Stimulated activated naive CD8-positive, alpha-beta T cell treated with anti-CD3 and anti-CD28 coated beads, Interleukin-15, amount 100 ng/mL, for 72 hours (primary cell): ENCODE results near the gene PDZD11.
A peak's percentile ranks its signal among the peaks of the same experiment; 100 is the strongest.
"Not testable (repeated sequence)": the region's sequence is repeated elsewhere in the genome, so short reads cannot be mapped to it uniquely, and the experiment has no call there.

Experiments used
- ATAC-seq: fragments of 150-1000 bp; cut with Tn5 transposase; 2 replicates; pipeline ENCODE4 v1.10.0; 2021; ENCODE audit warnings: mild to moderate bottlenecking, moderate library complexity
- DNase-seq, 2 donors: peaks; one replicate each; pipeline ENCODE4 v3.0.0; 2021 to 2022
- H3K27ac Mint-ChIP-seq, 2 donors: one replicate each; pipeline ENCODE4 v1.8.0; 2022; ENCODE audit warnings: mild to moderate bottlenecking in 2 of 2, mixed read lengths in 2 of 2, moderate library complexity in 2 of 2
- H3K27me3 Mint-ChIP-seq: one replicate; pipeline ENCODE4 v1.8.0; 2022; ENCODE audit warnings: mixed read lengths
- H3K4me1 Mint-ChIP-seq: one replicate; pipeline ENCODE4 v1.8.0; 2022; ENCODE audit warnings: mild to moderate bottlenecking, mixed read lengths
- H3K4me3 Mint-ChIP-seq, 2 donors: one replicate each; pipeline ENCODE4 v1.8.0; 2022; ENCODE audit warnings: mild to moderate bottlenecking in 2 of 2, mixed read lengths in 2 of 2, moderate library complexity in 1 of 2
- H3K9me3 Mint-ChIP-seq, 2 donors: one replicate each; pipeline ENCODE4 v1.8.0; 2022; ENCODE audit warnings: mixed read lengths in 2 of 2

PDZD11 gene

DNA sequence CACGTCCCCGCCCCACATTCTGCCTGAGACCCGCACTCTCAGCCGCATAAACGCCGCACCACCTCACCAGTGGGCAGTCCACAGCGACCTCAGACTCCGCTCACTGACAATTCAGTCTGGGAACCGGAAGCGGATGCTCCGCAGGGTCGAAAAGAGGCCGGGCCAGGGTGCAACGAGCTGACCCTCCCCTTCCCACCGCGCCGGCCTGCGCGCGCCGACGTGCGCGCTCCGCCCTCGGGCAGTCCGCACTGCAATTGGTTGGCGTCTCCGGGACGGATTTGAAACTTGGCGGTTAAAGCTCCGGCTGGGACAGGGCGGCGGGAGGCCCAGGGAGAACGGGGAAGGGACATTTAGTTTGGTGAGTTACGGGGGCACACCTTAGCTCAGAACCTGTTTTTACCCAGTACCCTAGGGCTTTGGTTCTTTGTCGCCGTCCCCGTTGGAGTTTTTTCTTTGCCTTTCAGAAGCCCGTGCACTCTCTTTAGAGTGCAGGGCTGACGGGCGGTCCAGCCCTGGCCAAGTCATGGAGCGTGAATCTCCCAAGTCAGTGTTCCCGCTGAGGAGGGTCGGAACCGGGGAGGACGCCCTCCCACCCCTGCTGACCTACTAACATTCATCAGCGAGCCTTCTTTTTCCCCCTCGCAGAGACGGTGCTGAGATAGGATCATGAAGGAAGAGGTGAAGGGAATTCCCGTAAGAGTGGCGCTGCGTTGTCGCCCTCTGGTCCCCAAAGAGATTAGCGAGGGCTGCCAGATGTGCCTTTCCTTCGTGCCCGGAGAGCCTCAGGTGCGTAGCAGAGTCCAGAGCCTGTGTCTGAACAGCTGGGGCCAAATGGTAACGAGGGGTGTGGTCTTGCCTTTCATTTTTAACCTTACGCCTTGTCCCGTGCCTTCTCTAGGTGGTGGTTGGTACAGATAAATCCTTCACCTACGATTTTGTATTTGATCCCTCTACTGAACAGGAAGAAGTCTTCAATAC, at the start of gene PDZD11, which contains the start of gene KIF4A:
TSS of gene PDZD11 (minus strand) at position 135 of the 978 bp plus-strand sequence. CDS start 586 bp downstream, outside the sequence.
TSS of gene KIF4A (plus strand) at position 312 of the 978 bp plus-strand sequence. CDS start at position 667, 355 bp downstream.
- peak; percentile 99 for ATAC-seq
- H3K4me1 Mint-ChIP-seq, result peaks cover 9% of the 10 kb centered on the region
- no peaks in the 10 kb centered on the region for H3K27me3 Mint-ChIP-seq
- DNase-seq, result peak; percentile 75 to 85
- peak within 1 kb of the TSS; percentile 92 to 96 for H3K27ac Mint-ChIP-seq
- H3K9me3 Mint-ChIP-seq, result no peaks in the 10 kb centered on the region
- H3K4me3 Mint-ChIP-seq, result peak within 1 kb of the TSS; percentile 91 to 92

- DNase-seq, result no peak
- Mint-ChIP-seq H3K4me3 (no peak overlapping the region), H3K27ac (no peak overlapping the region), H3K4me1 (peaks cover 18% of the 10 kb centered on the region), H3K9me3 (no peaks in the 10 kb centered on the region), H3K27me3 (no peaks in the 10 kb centered on the region)
- ATAC-seq, result no peak
These were observed 48.6 kb upstream of the PDZD11 start for GRCh38 chrX:70338290-70338689.

DNA sequence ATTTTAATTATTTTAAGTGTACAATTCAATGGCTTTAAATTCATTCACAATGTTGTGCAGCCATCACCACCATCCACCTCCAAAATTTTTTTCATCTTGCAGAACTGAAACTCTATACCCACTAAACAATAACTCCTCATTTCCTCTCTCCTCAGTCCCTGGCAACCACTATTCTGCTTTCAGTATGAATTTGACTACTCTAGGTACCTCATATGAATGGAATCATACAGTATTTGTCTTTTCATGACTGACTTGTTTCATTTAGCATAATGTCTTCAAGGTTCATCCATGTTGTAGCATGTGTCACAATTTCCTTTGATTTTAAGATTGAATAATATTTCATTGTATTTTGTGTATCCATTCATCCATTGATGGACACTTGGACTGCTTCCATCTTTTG, 47.0 kb upstream of the PDZD11 start:
- H3K27me3 Mint-ChIP-seq, result no peaks in the 10 kb centered on the region
- H3K4me3 Mint-ChIP-seq, result no peak overlapping the region
- ATAC-seq (peak; percentile 100), DNase-seq (peak in 1 of 2 donors; percentile 19)
- no peaks in the 10 kb centered on the region for H3K9me3 Mint-ChIP-seq
- peaks cover 18% of the 10 kb centered on the region for H3K4me1 Mint-ChIP-seq
- peak overlapping the region; percentile 28 to 69 for H3K27ac Mint-ChIP-seq

DNA sequence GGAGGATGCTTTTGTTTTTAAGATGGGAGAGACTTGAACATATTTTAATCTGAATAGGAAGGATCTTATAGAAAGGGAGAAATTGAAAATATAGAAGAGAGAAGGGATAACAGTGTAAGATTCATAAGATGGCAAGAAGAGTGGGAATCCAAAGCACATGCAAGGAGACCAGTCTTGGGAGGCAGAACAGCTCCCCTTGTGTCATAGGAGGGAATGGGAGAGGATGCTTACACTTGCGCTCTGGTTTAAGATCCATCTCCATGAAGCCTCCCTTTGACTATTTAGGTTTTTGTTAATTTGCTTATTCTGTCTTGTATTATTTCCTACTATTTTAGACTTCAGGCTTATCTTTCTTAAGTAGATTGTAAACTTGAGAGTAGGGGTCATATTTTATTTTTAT, 42.9 kb upstream of the PDZD11 start:
- H3K9me3 Mint-ChIP-seq, result no peaks in the 10 kb centered on the region
- H3K27me3 Mint-ChIP-seq, result no peaks in the 10 kb centered on the region
- H3K27ac Mint-ChIP-seq, result no peak overlapping the region
- no peak for ATAC-seq
- H3K4me3 Mint-ChIP-seq, result no peak overlapping the region
- peaks cover 18% of the 10 kb centered on the region for H3K4me1 Mint-ChIP-seq
- no peak for DNase-seq

DNA sequence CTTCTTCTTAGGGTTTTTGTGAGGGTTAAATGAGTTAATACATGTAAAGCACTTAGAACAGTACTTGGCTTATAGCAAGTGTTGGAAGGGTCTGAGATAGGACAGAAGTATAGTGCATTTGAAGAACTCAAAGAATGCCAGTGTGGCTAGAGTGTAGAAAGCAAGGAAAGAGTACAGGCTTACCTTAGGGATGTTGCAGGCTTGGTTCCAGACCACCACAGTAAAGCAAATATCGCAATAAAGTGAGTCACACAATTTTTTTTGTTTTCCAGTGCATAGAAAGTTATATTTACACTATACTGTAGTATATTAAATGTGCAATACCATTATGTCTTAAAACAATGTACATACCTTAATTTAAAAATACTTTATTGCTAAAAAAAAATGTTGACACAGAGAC, 41.4 kb upstream of the PDZD11 start:
- H3K9me3 Mint-ChIP-seq, result no peaks in the 10 kb centered on the region
- H3K4me1 Mint-ChIP-seq, result peaks cover 7% of the 10 kb centered on the region
- no peaks in the 10 kb centered on the region for H3K27me3 Mint-ChIP-seq
- no peak overlapping the region for H3K27ac Mint-ChIP-seq
- ATAC-seq (no peak), DNase-seq (no peak)
- no peak overlapping the region for H3K4me3 Mint-ChIP-seq

DNA sequence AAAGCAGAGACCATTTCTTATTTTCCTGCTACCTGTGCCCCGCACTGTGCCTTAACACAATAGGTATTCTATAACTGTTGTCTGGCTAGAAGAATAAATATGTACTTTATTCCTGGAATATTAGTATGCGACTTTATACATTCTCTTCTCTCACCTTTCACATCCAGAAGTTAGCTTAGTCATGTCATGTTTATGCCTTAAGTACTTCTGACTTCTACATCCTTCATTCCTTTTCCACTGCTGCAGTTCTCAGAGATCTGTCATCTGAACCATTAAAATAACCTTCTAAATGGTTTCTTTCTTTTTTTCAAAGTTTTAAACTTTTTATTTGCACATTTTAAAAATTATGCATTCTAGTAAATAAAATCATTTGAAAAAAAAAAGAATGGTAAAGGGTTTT, 34.6 kb upstream of the PDZD11 start:
- no peak for ATAC-seq

GRCh38 chrX:70323628-70324027, 33.9 kb upstream of the PDZD11 start:
- not testable (repeated sequence) for H3K4me3 Mint-ChIP-seq, H3K27ac Mint-ChIP-seq, DNase-seq, H3K27me3 Mint-ChIP-seq, H3K9me3 Mint-ChIP-seq, H3K4me1 Mint-ChIP-seq, ATAC-seq

More for the DNA sequence above, 34.6 kb upstream of the PDZD11 start:
- DNase-seq, result no peak
- Mint-ChIP-seq H3K27ac (no peak overlapping the region), H3K4me3 (no peak overlapping the region), H3K9me3 (no peaks in the 10 kb centered on the region), H3K4me1 (no peaks in the 10 kb centered on the region), H3K27me3 (no peaks in the 10 kb centered on the region)

- Mint-ChIP-seq H3K27ac (peak overlapping the region in 1 of 2 donors; percentile 30), H3K4me1 (no peaks in the 10 kb centered on the region), H3K9me3 (no peaks in the 10 kb centered on the region), H3K27me3 (no peaks in the 10 kb centered on the region), H3K4me3 (no peak overlapping the region)
- DNase-seq (no peak), ATAC-seq (no peak)
These were observed 33.1 kb upstream of the PDZD11 start for GRCh38 chrX:70322784-70323183.

- no peak for DNase-seq
- Mint-ChIP-seq H3K9me3 (no peaks in the 10 kb centered on the region), H3K27ac (no peak overlapping the region), H3K27me3 (no peaks in the 10 kb centered on the region), H3K4me1 (no peaks in the 10 kb centered on the region), H3K4me3 (no peak overlapping the region)
- no peak for ATAC-seq
These were observed 23.8 kb upstream of the PDZD11 start for GRCh38 chrX:70313503-70313902.

GRCh38 chrX:70301716-70302115, 12.0 kb upstream of the PDZD11 start:
- DNase-seq (no peak), ATAC-seq (no peak)
- Mint-ChIP-seq H3K27ac (no peak overlapping the region), H3K4me3 (no peak overlapping the region), H3K27me3 (no peaks in the 10 kb centered on the region), H3K9me3 (no peaks in the 10 kb centered on the region), H3K4me1 (no peaks in the 10 kb centered on the region)

GRCh38 chrX:70293621-70294020, 3.9 kb upstream of the PDZD11 start:
- H3K4me3 Mint-ChIP-seq, result no peak overlapping the region
- H3K4me1 Mint-ChIP-seq, result peaks cover 9% of the 10 kb centered on the region
- no peaks in the 10 kb centered on the region for H3K9me3 Mint-ChIP-seq
- DNase-seq, result no peak
- H3K27ac Mint-ChIP-seq, result no peak overlapping the region
- no peaks in the 10 kb centered on the region for H3K27me3 Mint-ChIP-seq
- ATAC-seq, result no peak

DNA sequence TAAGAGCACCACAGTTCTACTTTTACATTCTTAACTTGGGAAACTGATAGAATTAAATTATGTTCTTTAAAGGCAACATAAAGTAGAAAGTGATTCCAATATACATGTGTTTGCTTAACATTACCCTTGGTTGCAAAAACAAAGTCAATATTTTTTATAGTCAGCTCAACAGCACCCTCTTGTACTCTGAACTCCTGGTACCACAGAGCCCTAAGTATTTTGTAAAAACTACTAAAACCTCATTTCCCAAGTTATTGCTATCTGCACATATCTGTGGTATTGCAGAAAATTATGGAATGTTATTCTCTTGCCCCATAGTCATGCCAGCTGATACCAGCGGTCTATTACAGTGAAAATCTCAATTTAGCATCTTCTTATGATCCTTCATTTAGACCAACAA, 3.1 kb upstream of the PDZD11 start:
- DNase-seq (no peak), ATAC-seq (no peak)
- Mint-ChIP-seq H3K4me1 (peaks cover 9% of the 10 kb centered on the region), H3K4me3 (no peak overlapping the region), H3K27ac (no peak overlapping the region), H3K27me3 (no peaks in the 10 kb centered on the region), H3K9me3 (no peaks in the 10 kb centered on the region)

- ATAC-seq (no peak), DNase-seq (no peak)
- H3K4me3 Mint-ChIP-seq, result peak overlapping the region; percentile 91 to 92
- peak overlapping the region; percentile 34 to 92 for H3K27ac Mint-ChIP-seq
- H3K4me1 Mint-ChIP-seq, result peaks cover 9% of the 10 kb centered on the region
- H3K9me3 Mint-ChIP-seq, result no peaks in the 10 kb centered on the region
- no peaks in the 10 kb centered on the region for H3K27me3 Mint-ChIP-seq
These were observed 447 bp downstream of the PDZD11 start for GRCh38 chrX:70289168-70289792.

- no peak for DNase-seq
- H3K4me1 Mint-ChIP-seq, result no peaks in the 10 kb centered on the region
- H3K27ac Mint-ChIP-seq, result no peak within 1 kb of the TSS
- ATAC-seq, result no peak
- H3K4me3 Mint-ChIP-seq, result no peak within 1 kb of the TSS
- H3K9me3 Mint-ChIP-seq, result no peaks in the 10 kb centered on the region
- no peaks in the 10 kb centered on the region for H3K27me3 Mint-ChIP-seq
These were observed 7.8 kb downstream of the PDZD11 start, which contains the start of gene RAB41 for GRCh38 chrX:70281951-70282350. Gene RAB41 (plus strand): TSS chrX:70282172. CDS start chrX:70282218, 46 bp downstream.

GRCh38 chrX:70280573-70280972, 9.2 kb downstream of the PDZD11 start:
- no peak overlapping the region for H3K4me3 Mint-ChIP-seq
- no peaks in the 10 kb centered on the region for H3K4me1 Mint-ChIP-seq
- H3K27me3 Mint-ChIP-seq, result no peaks in the 10 kb centered on the region
- no peaks in the 10 kb centered on the region for H3K9me3 Mint-ChIP-seq
- ATAC-seq (no peak), DNase-seq (no peak)
- peak overlapping the region in 1 of 2 donors; percentile 25 for H3K27ac Mint-ChIP-seq

DNA sequence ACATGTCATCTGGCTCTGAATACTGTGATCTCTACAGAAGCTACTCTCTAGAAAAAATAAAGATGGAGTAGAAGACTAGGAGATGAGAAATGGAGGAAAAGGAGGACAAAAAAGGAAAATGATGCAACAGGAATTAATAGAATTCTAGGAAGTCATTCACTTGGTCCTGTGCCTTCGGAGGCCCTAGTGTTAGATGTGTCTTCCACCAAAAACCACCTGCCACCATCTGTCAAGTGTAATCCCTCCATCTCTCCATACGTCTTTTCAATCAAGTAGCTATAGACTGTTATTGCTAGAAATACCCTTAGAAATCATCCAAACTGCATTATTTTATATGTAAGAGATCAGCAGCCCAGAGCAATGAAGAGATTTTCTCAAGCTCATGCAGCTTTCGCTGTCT, 10.6 kb downstream of the PDZD11 start:
- Mint-ChIP-seq H3K27me3 (no peaks in the 10 kb centered on the region), H3K27ac (no peak overlapping the region), H3K4me1 (no peaks in the 10 kb centered on the region), H3K9me3 (no peaks in the 10 kb centered on the region), H3K4me3 (no peak overlapping the region)
- no peak for DNase-seq
- ATAC-seq, result no peak
